Tibial artery (tissue), 4 donors: ENCODE data around the gene PPY.

ENCODE experiments used
- DNase-seq, 2 donors: peaks; one replicate each; pipeline ENCODE4 v3.0.0-alpha.2; 2019
- H3K27ac ChIP-seq, 2 donors: fragments of 200-600 bp; sonication (generic) in 1 of 2; 1 replicate in 1 of 2; 2 replicates in 1 of 2; pipeline ENCODE4 v1.5.1; 2018 to 2019; ENCODE audit warnings: mild to moderate bottlenecking in 1 of 2
- H3K27me3 ChIP-seq, 2 donors: fragments of 200-600 bp; sonication (generic) in 1 of 2; one replicate each; pipeline versions ENCODE4 v1.5.1 to v1.6.0; 2016 to 2019
- H3K36me3 ChIP-seq, 3 donors: fragments of 200-600 bp; sonication (generic) in 2 of 3; one replicate each; pipeline ENCODE4 v1.5.1; 2016 to 2019; ENCODE audit warnings: mild to moderate bottlenecking in 2 of 3
- H3K4me1 ChIP-seq, 4 donors: fragments of 200-600 bp; sonication (generic) in 2 of 4; 1 replicate in 3 of 4; 2 replicates in 1 of 4; pipeline ENCODE4 v1.5.1; 2016 to 2019
- H3K4me3 ChIP-seq, 2 donors: fragments of 200-600 bp; sonication (generic) in 1 of 2; 1 replicate in 1 of 2; 2 replicates in 1 of 2; pipeline ENCODE4 v1.5.1; 2018 to 2019; ENCODE audit warnings: mild to moderate bottlenecking in 2 of 2
- H3K9me3 ChIP-seq, 3 donors: fragments of 200-600 bp; sonication (generic) in 1 of 3; one replicate each; pipeline ENCODE4 v1.5.1; 2016 to 2019
- intact Hi-C: fragments of 100-400 bp; cut with DNase I; formaldehyde crosslinking; loops from one replicate; pipeline ENCODE4 v1.15.0; 2023; ENCODE audit warnings: low total_unique reads
- TF ChIP-seq, protein P1 (sequence below), 2 experiments: fragments of 200-600 bp in 1 of 2; fragments of 450-650 bp in 1 of 2; IDR thresholded peaks; one replicate each; pipeline ENCODE4 v1.5.1; 2017 to 2019; ENCODE audit warnings: antibody characterized with exemption in 2 of 2, mild to moderate bottlenecking in 1 of 2, moderate library complexity in 1 of 2

The PPY gene

GRCh38 chr17:43958748-43959352 lies 16.6 kb upstream of the PPY start:
- H3K36me3 ChIP-seq: no peaks in the 10 kb centered on the region
- no peaks in the 10 kb centered on the region for H3K4me1 ChIP-seq
- TF ChIP-seq, protein P1, sequence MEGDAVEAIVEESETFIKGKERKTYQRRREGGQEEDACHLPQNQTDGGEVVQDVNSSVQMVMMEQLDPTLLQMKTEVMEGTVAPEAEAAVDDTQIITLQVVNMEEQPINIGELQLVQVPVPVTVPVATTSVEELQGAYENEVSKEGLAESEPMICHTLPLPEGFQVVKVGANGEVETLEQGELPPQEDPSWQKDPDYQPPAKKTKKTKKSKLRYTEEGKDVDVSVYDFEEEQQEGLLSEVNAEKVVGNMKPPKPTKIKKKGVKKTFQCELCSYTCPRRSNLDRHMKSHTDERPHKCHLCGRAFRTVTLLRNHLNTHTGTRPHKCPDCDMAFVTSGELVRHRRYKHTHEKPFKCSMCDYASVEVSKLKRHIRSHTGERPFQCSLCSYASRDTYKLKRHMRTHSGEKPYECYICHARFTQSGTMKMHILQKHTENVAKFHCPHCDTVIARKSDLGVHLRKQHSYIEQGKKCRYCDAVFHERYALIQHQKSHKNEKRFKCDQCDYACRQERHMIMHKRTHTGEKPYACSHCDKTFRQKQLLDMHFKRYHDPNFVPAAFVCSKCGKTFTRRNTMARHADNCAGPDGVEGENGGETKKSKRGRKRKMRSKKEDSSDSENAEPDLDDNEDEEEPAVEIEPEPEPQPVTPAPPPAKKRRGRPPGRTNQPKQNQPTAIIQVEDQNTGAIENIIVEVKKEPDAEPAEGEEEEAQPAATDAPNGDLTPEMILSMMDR (IDR thresholded peaks at IDR 0.05): no peak
- no peak overlapping the region for H3K27ac ChIP-seq
- intact Hi-C loops: loop anchor here (10.0 kb wide), 1 partner anchor 196 kb away; no protein-coding TSS in a partner anchor
- peaks cover 0 to 54% of the 10 kb centered on the region in 2 donors for H3K27me3 ChIP-seq
- H3K4me3 ChIP-seq: no peak overlapping the region
- no peak for DNase-seq
- no peaks in the 10 kb centered on the region for H3K9me3 ChIP-seq

DNA sequence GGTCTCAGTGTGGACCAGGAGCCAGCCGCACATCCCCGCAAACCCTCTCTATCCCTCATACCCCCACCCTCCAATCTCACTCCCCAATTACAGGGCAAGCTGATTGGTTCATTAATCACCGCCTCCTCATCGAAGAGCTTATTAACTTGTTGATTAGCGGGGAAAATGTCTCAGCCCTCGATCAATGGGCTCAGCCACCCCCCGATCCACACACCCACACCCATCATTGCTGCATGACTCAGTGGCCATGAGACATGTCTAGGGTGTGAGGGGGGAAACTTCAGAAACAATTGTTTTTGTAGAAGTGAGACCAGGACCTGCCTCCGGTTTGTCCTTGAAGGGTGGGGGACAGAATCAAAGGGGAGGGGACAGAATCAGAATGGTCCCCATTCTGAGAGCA lies 13.9 kb upstream of the PPY start:
- H3K27ac ChIP-seq: no peak overlapping the region
- peaks cover 0 to 60% of the 10 kb centered on the region in 2 donors for H3K27me3 ChIP-seq
- no peaks in the 10 kb centered on the region for H3K36me3 ChIP-seq
- H3K4me3 ChIP-seq: no peak overlapping the region
- peaks cover 0 to 17% (median 6%) of the 10 kb centered on the region in 4 donors for H3K4me1 ChIP-seq
- TF ChIP-seq, protein P1 (IDR thresholded peaks at IDR 0.05): no peak
- intact Hi-C loops: loop anchor here (10.0 kb wide), 1 partner anchor 199 kb away; no protein-coding TSS in a partner anchor
- H3K9me3 ChIP-seq: no peaks in the 10 kb centered on the region
- no peak for DNase-seq

GRCh38 chr17:43953746-43954145 lies 11.5 kb upstream of the PPY start, which contains the start of gene PYY:
Gene PYY, minus strand, starts transcription at chr17:43953940. Its CDS starts 457 bp downstream, at chr17:43953483.
- intact Hi-C loops: loop anchor here (10.0 kb wide), 1 partner anchor 201 kb away; no protein-coding TSS in a partner anchor
- Histone ChIP-seq H3K36me3 (no peaks in the 10 kb centered on the region), H3K4me1 (peaks cover 0 to 17% (median 6%) of the 10 kb centered on the region in 4 donors), H3K27ac (no peak within 1 kb of the TSS), H3K4me3 (no peak within 1 kb of the TSS), H3K9me3 (no peaks in the 10 kb centered on the region), H3K27me3 (peaks cover 0 to 69% of the 10 kb centered on the region in 2 donors)
- TF ChIP-seq, protein P1 (IDR thresholded peaks at IDR 0.05): no peak
- DNase-seq: no peak

DNA sequence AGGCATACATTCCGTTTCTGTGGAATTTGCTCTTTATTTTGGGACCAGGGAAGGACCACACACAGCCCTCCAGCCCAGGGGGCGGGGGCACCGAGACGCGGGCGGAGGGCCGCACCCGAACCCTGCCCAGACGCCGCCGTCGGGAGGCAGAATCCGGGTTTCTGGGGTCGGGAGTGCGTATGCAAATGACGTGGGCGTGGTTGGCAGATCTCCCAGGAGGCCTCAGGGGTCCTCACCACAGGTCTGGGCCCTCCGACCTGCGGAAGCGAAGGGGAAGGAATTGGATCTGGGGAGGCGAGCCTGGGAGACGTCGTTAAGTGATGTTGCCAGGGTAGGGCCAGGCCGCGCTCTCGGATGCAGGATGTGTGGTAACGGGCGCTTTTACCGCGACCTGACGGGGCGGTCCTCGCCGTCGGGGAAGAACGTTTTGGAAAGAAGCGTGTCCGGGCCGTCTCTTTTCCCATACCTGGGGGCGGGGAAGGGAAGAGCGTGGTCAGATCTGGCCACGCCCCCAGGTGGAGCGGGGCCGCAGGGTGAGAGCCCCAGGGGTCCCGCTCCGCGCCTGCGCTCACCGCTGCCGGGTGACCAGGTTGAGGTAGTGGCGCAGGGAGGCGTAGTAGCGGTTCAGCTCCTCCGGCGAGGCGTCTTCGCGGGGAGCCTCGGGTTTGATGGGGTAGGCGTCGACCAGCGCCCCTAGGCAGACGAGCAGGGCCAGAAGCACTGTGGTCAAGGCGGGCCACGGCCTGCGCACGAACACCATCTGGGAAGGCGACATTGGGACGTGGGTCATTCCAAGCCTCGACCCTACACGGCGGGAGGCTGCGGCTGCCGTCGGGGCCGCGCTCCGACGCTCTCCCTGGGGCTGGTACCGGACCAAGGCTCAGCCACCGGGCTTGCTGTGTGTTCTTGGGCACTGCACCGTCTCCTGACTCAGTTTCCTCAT lies 10.7 kb upstream of the PPY start:
- Histone ChIP-seq H3K27me3 (peaks cover 0 to 71% of the 10 kb centered on the region in 2 donors), H3K4me3 (no peak overlapping the region), H3K27ac (no peak overlapping the region), H3K36me3 (no peaks in the 10 kb centered on the region), H3K9me3 (no peaks in the 10 kb centered on the region), H3K4me1 (peaks cover 0 to 17% (median 6%) of the 10 kb centered on the region in 4 donors)
- DNase-seq: no peak
- intact Hi-C loops: loop anchor here (10.0 kb wide), 1 partner anchor 202 kb away; no protein-coding TSS in a partner anchor
- TF ChIP-seq, protein P1 (IDR thresholded peaks at IDR 0.05): no peak

DNA sequence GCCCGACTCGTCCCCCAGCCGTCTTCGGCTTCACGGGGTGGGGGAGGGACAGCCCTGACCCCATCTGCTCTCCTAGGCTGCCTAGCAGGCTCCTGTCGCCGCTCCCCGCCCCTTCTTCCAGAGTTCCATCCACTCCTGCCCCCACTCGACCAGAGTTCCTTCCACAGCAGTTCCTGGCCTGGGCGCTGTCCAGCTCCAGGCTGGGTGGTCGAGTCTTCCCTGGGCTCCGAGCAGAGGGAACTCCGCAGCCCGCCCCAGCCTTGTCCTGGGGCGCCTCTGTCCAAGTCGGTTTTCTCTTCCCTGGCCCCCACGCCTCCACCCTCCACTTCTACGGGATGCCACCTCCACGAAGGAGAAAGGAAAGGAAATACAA lies 10.1 kb upstream of the PPY start:
- TF ChIP-seq, protein P1 (IDR thresholded peaks at IDR 0.05): no peak
- H3K9me3 ChIP-seq: no peaks in the 10 kb centered on the region
- DNase-seq: no peak
- H3K4me3 ChIP-seq: no peak overlapping the region
- no peaks in the 10 kb centered on the region for H3K36me3 ChIP-seq
- peaks cover 0 to 17% (median 6%) of the 10 kb centered on the region in 4 donors for H3K4me1 ChIP-seq
- H3K27me3 ChIP-seq: peaks cover 0 to 73% of the 10 kb centered on the region in 2 donors
- H3K27ac ChIP-seq: no peak overlapping the region
- intact Hi-C loops: loop anchor here (10.0 kb wide), 1 partner anchor 202 kb away; no protein-coding TSS in a partner anchor
